GM12873 (cell line): ENCODE measurements around the gene SEZ6L.

Source experiments
- CTCF ChIP-seq: IDR thresholded peaks from 2 replicates; pipeline ENCODE4 v1.5.1; 2012; ENCODE audit warnings: low read depth, mild to moderate bottlenecking, moderate library complexity, low read length, control low read depth; ENCODE audit not compliant: insufficient read depth; ENCODE audit errors: missing control alignments

SEZ6L gene

GRCh38 chr22:26239581-26239980 is 70.3 kb downstream of the SEZ6L start:
- no peak for TF ChIP-seq CTCF

DNA sequence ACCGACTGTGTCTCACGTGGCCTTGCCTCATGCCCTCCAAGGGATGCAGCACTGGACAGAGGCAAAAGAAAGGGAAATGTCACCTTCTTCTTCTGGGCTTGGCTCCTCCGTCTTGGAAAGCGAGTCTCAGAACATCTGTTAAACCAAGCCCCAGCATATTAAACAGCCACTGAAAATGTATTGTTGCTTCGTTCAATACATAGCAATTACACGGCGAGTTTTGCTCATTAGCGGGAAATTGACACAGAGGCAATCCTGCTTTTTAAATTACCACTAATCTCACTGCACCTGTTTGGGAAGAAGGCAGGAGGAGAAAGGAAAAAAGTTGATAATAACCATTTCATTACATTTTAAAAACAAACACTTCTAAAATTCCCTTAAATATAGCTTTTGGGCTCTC is 72.1 kb downstream of the SEZ6L start:
- TF ChIP-seq CTCF = no peak

GRCh38 chr22:26245001-26245400 is 75.7 kb downstream of the SEZ6L start:
- TF ChIP-seq CTCF = no peak

DNA sequence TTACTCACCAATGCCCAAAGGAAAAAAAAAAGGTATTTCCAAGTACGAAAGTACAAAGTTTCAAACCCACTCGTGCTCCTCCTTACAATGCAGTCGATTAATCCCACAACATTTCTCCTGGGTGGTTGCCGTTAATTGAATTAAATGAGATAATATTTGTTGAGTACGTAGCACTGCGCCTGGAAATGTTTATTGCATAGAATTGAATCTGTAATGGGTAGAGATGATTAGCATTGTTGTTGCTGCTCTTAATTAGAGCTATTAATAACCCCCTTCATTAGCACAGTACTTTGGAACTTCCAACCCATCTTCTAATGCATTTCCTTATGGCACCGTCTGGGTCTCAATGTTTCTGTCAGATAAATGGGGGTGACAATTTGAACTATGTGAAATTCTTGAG is 77.3 kb downstream of the SEZ6L start:
- TF ChIP-seq CTCF = no peak

DNA sequence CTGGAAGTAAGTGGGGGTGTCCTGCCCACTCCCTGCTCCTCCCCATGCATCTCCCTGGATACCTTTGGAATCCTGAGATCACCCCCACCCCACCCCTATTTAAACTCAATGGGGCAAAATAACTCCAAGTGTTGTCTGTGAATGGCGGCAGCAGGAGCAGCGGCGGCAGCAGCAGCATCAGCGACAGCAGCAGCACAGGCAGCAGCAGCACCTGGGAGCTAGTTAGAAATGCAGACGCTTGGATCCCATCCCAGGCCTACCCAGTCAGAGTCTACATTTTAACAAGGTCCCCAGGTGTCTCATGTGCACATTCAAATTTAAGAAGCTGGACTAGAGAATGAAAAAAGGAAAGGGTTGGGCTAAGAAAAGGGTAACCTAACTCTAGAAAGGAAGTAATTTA is 82.6 kb downstream of the SEZ6L start:
- TF ChIP-seq CTCF = no peak

GRCh38 chr22:26259510-26259909 is 90.2 kb downstream of the SEZ6L start:
- TF ChIP-seq CTCF = no peak

GRCh38 chr22:26264162-26264561 is 94.9 kb downstream of the SEZ6L start:
- no peak for TF ChIP-seq CTCF

DNA sequence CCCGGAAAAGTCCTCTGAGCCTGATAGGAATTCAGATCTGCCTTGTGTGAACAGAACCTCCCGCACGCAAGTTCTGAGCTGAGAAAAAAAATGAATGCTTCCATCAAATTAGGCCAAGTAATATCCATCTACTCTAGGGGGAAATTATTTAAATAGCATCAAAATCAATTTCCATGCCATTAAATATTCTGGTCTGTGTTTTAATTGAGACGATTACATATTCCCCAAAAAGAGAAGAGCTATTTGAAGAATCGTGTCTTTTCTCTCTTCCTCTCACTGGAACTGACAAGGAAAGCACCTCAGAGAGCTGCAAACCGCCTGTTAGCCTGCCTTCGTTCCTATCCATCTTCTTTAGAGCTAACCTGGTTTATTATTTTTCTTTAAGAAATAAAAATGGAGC is 96.0 kb downstream of the SEZ6L start:
- no peak for TF ChIP-seq CTCF
